ENCODE data around the gene TMEM42. TPM values are rescaled to one million over a fixed set of nuclear protein-coding genes. Genes with fewer than 3 reads are reported as not detected.

The TMEM42 gene
- total and polyA plus RNA-seq, 10 of the 15 experiments (the other 5 are each of a cell fraction or from before 2014, with no cell fraction given), result 5.0 to 20.5 (median 12.2) TPM

- no peak overlapping the region for H3K27ac ChIP-seq (ENCODE audit: control insufficient read depth, insufficient read depth)
- H3K9ac ChIP-seq (ENCODE audit: control insufficient read depth, insufficient read depth, low read length), result no peak overlapping the region
- intact Hi-C loops (cut with micrococcal nuclease; ENCODE audit: unreplicated experiment) (no loop called here), in situ Hi-C loops (cut with MboI) (no loop called here)
- no peaks in the 10 kb centered on the region for H4K20me1 ChIP-seq (ENCODE audit: control insufficient read depth, insufficient read depth)
- ChIA-PET CTCF (interaction anchor here (1.6 kb wide), 1 partner anchor 11 kb away, joined by 4 read pairs; no protein-coding TSS in a partner anchor), POLR2A (interaction anchor here (1.3 kb wide), 1 partner anchor 87 kb away, joined by 3 read pairs; no protein-coding TSS in a partner anchor), RAD21 (ENCODE audit: unreplicated experiment) (no interaction called here), SMC1A (ENCODE audit: uncharacterized antibody, unreplicated experiment) (interaction anchor here (1.4 kb wide), 1 partner anchor 12 kb away, joined by 3 read pairs; no protein-coding TSS in a partner anchor)
- H3K79me2 ChIP-seq (ENCODE audit: control insufficient read depth, insufficient read depth, low read length), result peaks cover 3% of the 10 kb centered on the region; the same call in 1 of the 2 replicates
- no TSS peak for BruUV-seq (replicated peaks)
- ATAC-seq (no peak), DNase-seq (ENCODE audit: low read depth, low spot score) (no peak), FAIRE-seq (no peak)
- TF ChIP-seq RFX5 (IDR thresholded peaks at IDR 0.05; ENCODE audit: low read depth, low read length), result no peak
- no peak for TF ChIP-seq FOS (IDR thresholded peaks at IDR 0.05; ENCODE audit: borderline replicate concordance, extremely low read depth, insufficient read length)
- TF ChIP-seq YY1 (IDR thresholded peaks at IDR 0.05; ENCODE audit: low read depth, low read length), result no peak
- TF ChIP-seq, protein P1, sequence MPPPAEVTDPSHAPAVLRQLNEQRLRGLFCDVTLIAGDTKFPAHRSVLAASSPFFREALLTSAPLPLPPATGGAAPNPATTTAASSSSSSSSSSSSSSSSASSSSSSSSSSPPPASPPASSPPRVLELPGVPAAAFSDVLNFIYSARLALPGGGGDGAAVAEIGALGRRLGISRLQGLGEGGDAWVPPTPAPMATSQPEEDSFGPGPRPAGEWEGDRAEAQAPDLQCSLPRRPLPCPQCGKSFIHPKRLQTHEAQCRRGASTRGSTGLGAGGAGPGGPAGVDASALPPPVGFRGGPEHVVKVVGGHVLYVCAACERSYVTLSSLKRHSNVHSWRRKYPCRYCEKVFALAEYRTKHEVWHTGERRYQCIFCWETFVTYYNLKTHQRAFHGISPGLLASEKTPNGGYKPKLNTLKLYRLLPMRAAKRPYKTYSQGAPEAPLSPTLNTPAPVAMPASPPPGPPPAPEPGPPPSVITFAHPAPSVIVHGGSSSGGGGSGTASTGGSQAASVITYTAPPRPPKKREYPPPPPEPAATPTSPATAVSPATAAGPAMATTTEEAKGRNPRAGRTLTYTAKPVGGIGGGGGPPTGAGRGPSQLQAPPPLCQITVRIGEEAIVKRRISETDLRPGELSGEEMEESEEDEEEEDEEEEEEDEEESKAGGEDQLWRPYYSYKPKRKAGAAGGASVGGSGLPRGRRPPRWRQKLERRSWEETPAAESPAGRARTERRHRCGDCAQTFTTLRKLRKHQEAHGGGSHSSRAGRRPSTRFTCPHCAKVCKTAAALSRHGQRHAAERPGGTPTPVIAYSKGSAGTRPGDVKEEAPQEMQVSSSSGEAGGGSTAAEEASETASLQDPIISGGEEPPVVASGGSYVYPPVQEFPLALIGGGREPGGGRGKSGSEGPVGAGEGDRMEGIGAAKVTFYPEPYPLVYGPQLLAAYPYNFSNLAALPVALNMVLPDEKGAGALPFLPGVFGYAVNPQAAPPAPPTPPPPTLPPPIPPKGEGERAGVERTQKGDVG (CRISPR knock-in tag; IDR thresholded peaks at IDR 0.05), result no peak
- H3K4me3 ChIP-seq, result no peak overlapping the region
- H3K27me3 ChIP-seq (replicated peaks in 1 of 2; ENCODE audit: control insufficient read depth in 2 of 2, insufficient read depth in 2 of 2, low read length in 1 of 2), result no peaks in the 10 kb centered on the region
- no peak overlapping the region for H2AFZ ChIP-seq (ENCODE audit: control insufficient read depth, low read depth, low read length)
- H3K4me1 ChIP-seq (ENCODE audit: control insufficient read depth, insufficient read depth, low read length), result no peaks in the 10 kb centered on the region
- no peaks in the 10 kb centered on the region; the same call in 2 of the 3 replicates for H3K9me3 ChIP-seq (replicated peaks; ENCODE audit: control insufficient read depth, insufficient read depth, low read length)
- H3K36me3 ChIP-seq (ENCODE audit: control insufficient read depth in 2 of 2, insufficient read depth in 2 of 2, low read length in 1 of 2), result no peaks in the 10 kb centered on the region
- H3K4me2 ChIP-seq (ENCODE audit: control insufficient read depth, insufficient read depth), result no peak overlapping the region
- 84% methylated on average over 4 of the region's 4 CpGs for WGBS (ENCODE audit: insufficient coverage, insufficient replicate concordance, low lambda C conversion rate, missing lambda C conversion rate)
These were observed 1.6 kb upstream of the TMEM42 start for GRCh38 chr3:44860117-44860516.

Data from GM12878 (cell line).